H7 (cell line): ENCODE data around the gene ASH1L. TPM values are rescaled to one million over a fixed set of nuclear protein-coding genes. Genes with fewer than 3 reads are reported as not detected.
A peak's percentile ranks its signal among the peaks of the same experiment; 100 is the strongest.
"Not testable (repeated sequence)": the region's sequence is repeated elsewhere in the genome, so short reads cannot be mapped to it uniquely, and the experiment has no call there.

Experiments
- DNase-seq: peaks from one replicate; pipeline ENCODE4 v3.0.0; 2012
- H3K27me3 ChIP-seq: 2 replicates; pipeline ENCODE4 v1.6.0; 2011; ENCODE audit warnings: mild to moderate bottlenecking, low read length; ENCODE audit not compliant: control insufficient read depth, insufficient read depth
- H3K36me3 ChIP-seq: replicated peaks from 2 replicates; pipeline ENCODE4 v1.5.1; 2011; ENCODE audit warnings: low read length; ENCODE audit not compliant: control insufficient read depth, insufficient read depth
- H3K4me3 ChIP-seq: 2 replicates; pipeline ENCODE4 v1.5.1; 2011; ENCODE audit warnings: low read depth, mild to moderate bottlenecking, control low read depth, low read length, moderate library complexity; ENCODE audit not compliant: insufficient read depth
- total RNA-seq: library from RNA; depleted of rRNA; stranded (reverse); fragments of >200 nt; shearing (Covaris generic); gene quantifications from 2 replicates; pipeline ENCODE4 v1.2.3, GENCODE V29; 2014

The ASH1L gene
- total RNA-seq, 1 experiment from 2014 or later, result 12.0 TPM

- no peak for DNase-seq
- H3K27me3 ChIP-seq, result no peaks in the 10 kb centered on the region
- H3K36me3 ChIP-seq, result no peaks in the 10 kb centered on the region
- H3K4me3 ChIP-seq, result no peak overlapping the region
These were observed 33.5 kb downstream of the ASH1L start for GRCh38 chr1:155529109-155529508.

- H3K4me3 ChIP-seq, result no peak overlapping the region
- H3K36me3 ChIP-seq, result no peaks in the 10 kb centered on the region
- no peak for DNase-seq
- H3K27me3 ChIP-seq, result no peaks in the 10 kb centered on the region
These were observed 34.9 kb downstream of the ASH1L start for GRCh38 chr1:155527677-155528076.

- DNase-seq, result no peak
- H3K4me3 ChIP-seq, result no peak overlapping the region
- H3K36me3 ChIP-seq, result no peaks in the 10 kb centered on the region
- no peaks in the 10 kb centered on the region for H3K27me3 ChIP-seq
These were observed 36.2 kb downstream of the ASH1L start for GRCh38 chr1:155526356-155526755.

GRCh38 chr1:155522069-155522468, 40.5 kb downstream of the ASH1L start:
- H3K27me3 ChIP-seq, result no peaks in the 10 kb centered on the region
- no peak overlapping the region for H3K4me3 ChIP-seq
- H3K36me3 ChIP-seq, result no peaks in the 10 kb centered on the region
- DNase-seq, result no peak

- H3K4me3 ChIP-seq, result no peak overlapping the region
- H3K27me3 ChIP-seq, result no peaks in the 10 kb centered on the region
- peak; percentile 16 for DNase-seq
- no peaks in the 10 kb centered on the region for H3K36me3 ChIP-seq
These were observed 44.1 kb downstream of the ASH1L start for GRCh38 chr1:155518484-155518883.

- H3K27me3 ChIP-seq, result no peaks in the 10 kb centered on the region
- H3K36me3 ChIP-seq, result no peaks in the 10 kb centered on the region
- no peak for DNase-seq
- no peak overlapping the region for H3K4me3 ChIP-seq
These were observed 47.9 kb downstream of the ASH1L start for GRCh38 chr1:155514582-155515187.

- Histone ChIP-seq H3K36me3 (no peaks in the 10 kb centered on the region), H3K4me3 (no peak overlapping the region), H3K27me3 (no peaks in the 10 kb centered on the region)
- DNase-seq, result no peak
These were observed 49.2 kb downstream of the ASH1L start for GRCh38 chr1:155513300-155513916.

GRCh38 chr1:155511385-155511784, 51.2 kb downstream of the ASH1L start:
- not testable (repeated sequence) for H3K27me3 ChIP-seq, H3K36me3 ChIP-seq, H3K4me3 ChIP-seq, DNase-seq

GRCh38 chr1:155509064-155509463, 53.5 kb downstream of the ASH1L start:
- Histone ChIP-seq H3K36me3 (no peaks in the 10 kb centered on the region), H3K4me3 (no peak overlapping the region), H3K27me3 (no peaks in the 10 kb centered on the region)
- no peak for DNase-seq

- H3K27me3 ChIP-seq, result no peaks in the 10 kb centered on the region
- H3K4me3 ChIP-seq, result no peak overlapping the region
- DNase-seq, result no peak
- no peaks in the 10 kb centered on the region for H3K36me3 ChIP-seq
These were observed 54.7 kb downstream of the ASH1L start for GRCh38 chr1:155507945-155508344.

GRCh38 chr1:155505963-155506362, 56.6 kb downstream of the ASH1L start:
- H3K27me3 ChIP-seq, H3K36me3 ChIP-seq, DNase-seq, H3K4me3 ChIP-seq: not testable (repeated sequence)

GRCh38 chr1:155504207-155504606, 58.4 kb downstream of the ASH1L start:
- no peaks in the 10 kb centered on the region for H3K36me3 ChIP-seq

GRCh38 chr1:155499953-155500639, 62.5 kb downstream of the ASH1L start:
- DNase-seq, result no peak
- Histone ChIP-seq H3K4me3 (no peak overlapping the region), H3K36me3 (no peaks in the 10 kb centered on the region), H3K27me3 (no peaks in the 10 kb centered on the region)

More at GRCh38 chr1:155504207-155504606, 58.4 kb downstream of the ASH1L start:
- no peak overlapping the region for H3K4me3 ChIP-seq
- no peaks in the 10 kb centered on the region for H3K27me3 ChIP-seq
- peak; percentile 29 for DNase-seq

- H3K27me3 ChIP-seq, result no peaks in the 10 kb centered on the region
- no peak overlapping the region for H3K4me3 ChIP-seq
- no peaks in the 10 kb centered on the region for H3K36me3 ChIP-seq
- DNase-seq, result no peak
These were observed 63.3 kb downstream of the ASH1L start for GRCh38 chr1:155499263-155499662.

- not testable (repeated sequence) for DNase-seq, H3K36me3 ChIP-seq, H3K27me3 ChIP-seq, H3K4me3 ChIP-seq
These were observed 69.0 kb downstream of the ASH1L start for GRCh38 chr1:155493595-155493994.
